Measurements from ENCODE around the gene VN1R4.
A peak's percentile ranks its signal among the peaks of the same experiment; 100 is the strongest.
"Not testable (repeated sequence)": the region's sequence is repeated elsewhere in the genome, so short reads cannot be mapped to it uniquely, and the experiment has no call there.

Gene VN1R4, protein sequence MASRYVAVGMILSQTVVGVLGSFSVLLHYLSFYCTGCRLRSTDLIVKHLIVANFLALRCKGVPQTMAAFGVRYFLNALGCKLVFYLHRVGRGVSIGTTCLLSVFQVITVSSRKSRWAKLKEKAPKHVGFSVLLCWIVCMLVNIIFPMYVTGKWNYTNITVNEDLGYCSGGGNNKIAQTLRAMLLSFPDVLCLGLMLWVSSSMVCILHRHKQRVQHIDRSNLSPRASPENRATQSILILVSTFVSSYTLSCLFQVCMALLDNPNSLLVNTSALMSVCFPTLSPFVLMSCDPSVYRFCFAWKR

DNA sequence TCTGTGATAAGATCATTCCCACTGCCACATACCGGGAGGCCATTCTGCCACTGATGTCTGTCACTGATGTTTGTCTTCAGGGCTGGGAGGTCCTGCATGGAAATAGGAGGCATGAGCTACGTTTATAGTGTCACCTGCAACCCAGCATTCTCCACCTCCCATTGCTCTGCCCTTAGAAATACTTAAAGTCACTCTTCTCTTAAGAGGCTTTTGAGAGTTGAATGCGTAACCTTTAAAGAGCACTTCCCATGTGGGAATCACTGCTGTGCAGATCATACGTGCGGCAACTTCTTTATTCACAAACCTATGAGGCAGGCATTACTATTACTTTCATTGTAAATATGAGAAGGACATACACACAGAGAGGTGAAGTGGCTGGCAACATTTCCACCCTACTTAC is at the start of gene VN1R4:
TSS of gene VN1R4 (minus strand) at position 101 of the 400 bp plus-strand sequence. CDS start at position 43, 58 bp downstream.
- DNase-seq = not testable (repeated sequence)

GRCh38 chr19:53311897-53312296 is 44.4 kb upstream of the VN1R4 start:
- no peak for DNase-seq

DNA sequence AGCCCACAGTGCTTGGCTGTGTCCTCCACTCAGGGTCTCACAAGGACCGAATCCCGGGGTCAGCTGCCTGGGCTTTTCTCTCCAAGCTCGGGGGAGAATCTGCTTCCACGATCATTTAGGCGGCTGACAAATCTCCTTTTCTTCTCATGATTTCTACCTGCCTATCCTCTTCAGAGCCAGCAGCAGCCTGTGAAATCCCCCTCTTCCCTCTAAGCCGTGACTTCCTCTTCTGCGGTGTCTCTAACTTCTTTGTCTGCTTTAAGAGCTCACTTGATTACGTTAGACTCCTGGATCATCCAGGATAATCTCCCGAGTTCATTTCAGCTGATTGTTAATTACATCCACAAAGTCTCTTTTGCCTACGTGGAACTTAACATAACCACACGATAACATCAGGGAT is 43.5 kb upstream of the VN1R4 start:
- DNase-seq = no peak

DNA sequence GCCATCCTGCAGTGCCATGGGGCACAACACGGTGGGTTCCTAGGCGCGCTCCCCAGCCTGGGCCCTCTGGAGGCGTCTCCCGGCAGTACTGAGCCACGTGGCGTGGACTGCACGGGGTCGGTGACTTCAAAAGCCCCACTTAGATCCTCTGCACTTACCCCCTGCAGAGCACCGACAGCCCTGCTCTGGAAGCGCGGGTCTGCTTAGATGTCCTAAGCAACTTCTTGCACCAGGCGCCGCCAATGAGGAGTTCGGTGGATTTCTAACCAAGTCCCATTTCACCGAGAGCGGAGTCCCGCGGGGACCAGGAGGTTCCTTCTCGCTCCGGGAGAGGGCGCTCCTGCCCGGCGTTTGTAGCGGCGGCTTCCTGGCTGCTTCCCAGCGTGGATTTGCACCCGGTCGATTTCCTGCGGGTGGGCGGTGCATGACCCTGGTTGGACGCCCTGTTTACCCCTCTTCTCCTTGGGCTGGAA is 40.9 kb upstream of the VN1R4 start:
- DNase-seq = no peak

DNA sequence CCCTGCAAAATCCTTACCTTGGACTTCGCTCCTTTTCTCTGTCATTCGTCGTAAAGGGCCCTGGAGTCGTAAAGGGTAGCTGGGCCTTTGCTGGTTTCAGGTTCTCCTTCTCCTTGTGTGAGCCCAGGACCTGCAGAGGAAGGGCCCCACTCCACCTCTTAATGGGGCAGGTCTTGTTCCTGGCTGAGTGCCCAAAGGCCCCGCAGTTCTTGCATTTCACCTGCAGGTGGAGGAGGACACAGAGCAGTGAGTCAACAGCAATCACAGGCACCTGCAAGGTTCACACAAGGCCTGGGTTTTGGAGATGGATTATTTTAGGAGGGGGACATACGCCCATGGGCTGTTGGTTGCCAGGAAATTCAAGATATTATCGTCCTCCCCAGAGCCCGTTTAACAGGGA is 33.8 kb upstream of the VN1R4 start:
- not testable (repeated sequence) for DNase-seq

DNA sequence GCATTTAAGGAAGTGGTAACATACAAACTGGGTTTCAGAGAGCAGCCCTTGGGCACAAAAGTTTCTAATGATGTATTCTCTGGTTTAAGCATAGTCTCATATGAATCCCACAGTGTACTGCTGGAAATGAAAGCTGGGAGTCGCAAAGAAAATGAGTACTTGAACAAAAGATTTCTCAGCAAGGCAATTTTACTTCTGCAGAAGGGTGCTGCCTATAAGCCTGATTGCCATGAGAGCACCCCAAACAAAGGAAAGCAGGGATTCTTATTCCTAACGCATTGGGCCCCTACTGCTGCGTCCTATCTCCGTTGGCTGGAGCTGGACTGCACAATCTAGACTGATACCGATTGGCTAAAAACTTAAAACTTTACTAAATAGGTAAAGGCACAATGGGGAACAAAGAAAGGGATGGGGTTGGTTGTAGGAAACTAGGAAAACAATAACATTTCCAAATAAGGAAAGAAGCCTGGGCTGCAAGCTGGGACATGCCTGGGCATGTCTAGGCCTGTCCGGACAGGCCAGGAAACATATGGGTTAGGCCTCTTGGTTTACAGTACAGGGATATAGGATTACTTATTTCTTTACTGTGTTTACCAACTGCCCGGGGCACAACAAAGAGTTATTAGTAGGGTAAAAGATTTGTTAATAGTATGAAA is 27.4 kb upstream of the VN1R4 start:
- DNase-seq = no peak

DNA sequence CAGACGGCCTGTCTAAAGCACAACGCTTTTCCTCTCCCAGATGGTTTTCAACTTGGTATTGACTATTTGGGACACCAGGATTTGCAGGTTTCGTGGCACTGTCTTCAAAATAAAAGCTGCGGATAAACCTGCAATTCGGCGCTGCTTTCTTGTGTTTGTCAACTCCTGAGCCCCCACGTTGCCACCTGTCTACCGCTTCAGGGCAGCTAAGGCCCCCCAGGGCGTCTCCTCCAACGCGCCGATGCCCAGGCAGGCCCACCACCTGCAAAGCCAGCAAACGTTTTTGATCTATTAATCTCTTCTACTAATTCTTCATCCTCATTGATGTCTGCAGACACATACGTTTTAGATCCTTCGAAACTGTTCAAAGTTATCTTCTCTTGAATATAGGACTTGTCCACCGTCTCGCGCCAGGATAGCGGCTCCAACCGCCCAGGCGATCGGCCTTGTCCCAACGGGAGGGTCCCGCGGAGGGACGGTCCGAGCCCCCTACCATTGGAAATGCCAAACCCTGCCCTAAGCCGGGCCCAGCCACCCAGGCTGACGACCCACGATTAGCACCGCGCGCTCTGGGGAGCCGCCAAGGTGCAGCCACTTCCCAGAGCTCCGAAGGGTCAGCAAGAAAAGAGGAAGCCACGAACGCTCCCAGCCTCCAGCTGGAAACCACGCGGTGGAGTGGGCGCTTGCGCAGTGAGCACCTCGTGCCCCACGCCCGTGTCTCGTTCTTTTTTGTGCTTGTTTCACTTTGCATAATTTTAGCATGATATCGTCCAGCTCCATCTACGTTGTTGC is 23.4 kb upstream of the VN1R4 start:
- no peak for DNase-seq

GRCh38 chr19:53285087-53285486 is 17.6 kb upstream of the VN1R4 start:
- DNase-seq = no peak

- not testable (repeated sequence) for DNase-seq
Measured at GRCh38 chr19:53281947-53282346, 14.4 kb upstream of the VN1R4 start.

- no peak for DNase-seq
Measured at GRCh38 chr19:53275480-53275879, 8.0 kb upstream of the VN1R4 start.

DNA sequence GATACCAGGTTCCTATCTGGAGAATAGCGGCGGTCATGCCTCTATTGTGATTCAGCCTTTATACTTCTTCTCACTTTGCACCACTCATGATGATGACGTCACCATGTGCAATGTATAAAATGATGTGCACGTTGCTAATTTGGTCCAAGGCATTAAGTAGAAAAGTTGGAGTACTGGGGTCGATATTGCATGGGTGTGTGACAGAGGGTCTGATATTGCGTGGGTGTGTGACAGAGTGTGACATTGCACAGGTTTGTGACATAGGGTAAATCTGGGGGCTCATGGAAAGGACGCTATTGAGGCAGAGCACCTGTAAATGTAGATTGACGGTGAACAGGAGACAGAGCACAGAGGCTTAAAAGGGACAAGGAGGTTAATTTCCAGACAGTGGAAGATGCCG is 4.5 kb upstream of the VN1R4 start:
- DNase-seq = no peak

GRCh38 chr19:53269861-53270260 is 2.3 kb upstream of the VN1R4 start:
- not testable (repeated sequence) for DNase-seq

DNA sequence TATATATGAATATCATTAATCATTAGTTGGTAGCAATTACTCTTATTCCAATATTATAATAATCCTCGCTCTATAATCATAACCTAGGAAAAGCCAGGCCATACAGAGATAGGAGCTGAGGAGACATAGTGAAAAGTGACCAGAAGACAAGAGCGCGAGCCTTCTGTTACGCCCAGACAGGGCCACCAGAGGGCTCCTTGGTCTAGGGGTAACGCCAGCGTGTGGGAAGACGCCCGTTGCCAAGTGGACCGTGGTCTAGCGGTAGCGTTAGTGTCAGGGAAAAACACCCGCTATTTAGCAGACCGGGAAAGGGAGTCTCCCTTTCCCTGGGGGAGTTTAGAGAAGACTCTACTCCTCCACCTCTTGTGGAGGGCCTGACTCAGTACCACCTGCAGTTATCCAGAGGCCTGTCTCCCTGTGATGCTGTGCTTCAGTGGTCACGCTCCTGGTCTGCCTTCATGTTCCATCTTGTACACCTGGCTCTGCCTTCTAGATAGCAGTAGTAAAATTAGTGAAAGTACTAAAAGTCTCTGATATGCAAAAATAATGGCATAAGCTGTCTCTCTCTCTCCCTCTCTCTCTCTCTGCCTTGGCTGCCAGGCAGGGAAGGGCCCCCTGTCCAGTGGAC is 9.7 kb downstream of the VN1R4 start, which contains the start of gene VN1R2:
TSS of gene VN1R2 (plus strand) at position 578 of the 628 bp plus-strand sequence. CDS start 84 bp downstream, outside the sequence.
- not testable (repeated sequence) for DNase-seq

- peak; percentile 77 for DNase-seq
Measured at GRCh38 chr19:53254411-53255341, 12.8 kb downstream of the VN1R4 start, which contains the start of gene ZNF677. ZNF677 (minus strand) TSS chr19:53254873; CDS start chr19:53251550, 3,323 bp downstream.

GRCh38 chr19:53246498-53246897 is 21.0 kb downstream of the VN1R4 start:
- no peak for DNase-seq

DNA sequence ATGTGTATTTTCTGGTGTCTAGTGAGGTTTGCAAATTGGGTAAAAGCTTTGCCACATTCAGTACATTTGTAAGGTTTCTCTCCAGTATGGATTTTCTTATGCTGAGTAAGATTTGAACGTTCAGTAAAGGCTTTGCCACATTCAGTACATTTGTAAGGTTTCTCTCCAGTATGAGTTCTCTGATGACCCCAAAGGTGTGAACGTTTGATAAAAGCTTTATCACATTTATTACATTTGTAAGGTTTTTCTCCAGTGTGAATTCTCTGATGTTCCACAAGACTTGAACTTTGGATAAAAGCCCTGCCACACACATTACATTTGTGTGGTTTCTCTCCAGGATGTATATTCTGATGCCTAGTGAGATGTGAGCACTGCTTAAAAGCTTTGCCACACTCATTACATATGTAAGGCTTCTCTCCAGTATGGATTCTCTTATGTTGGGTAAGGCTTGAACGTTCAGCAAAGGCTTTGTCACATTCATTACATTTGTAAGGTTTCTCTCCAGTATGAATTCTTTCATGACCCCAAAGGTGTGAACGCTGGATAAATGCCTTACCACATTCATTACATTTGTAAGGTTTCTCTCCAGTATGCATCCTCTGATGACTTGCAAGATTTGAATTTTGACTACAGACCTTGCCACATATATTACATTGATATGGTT is 30.3 kb downstream of the VN1R4 start:
- no peak for DNase-seq

DNA sequence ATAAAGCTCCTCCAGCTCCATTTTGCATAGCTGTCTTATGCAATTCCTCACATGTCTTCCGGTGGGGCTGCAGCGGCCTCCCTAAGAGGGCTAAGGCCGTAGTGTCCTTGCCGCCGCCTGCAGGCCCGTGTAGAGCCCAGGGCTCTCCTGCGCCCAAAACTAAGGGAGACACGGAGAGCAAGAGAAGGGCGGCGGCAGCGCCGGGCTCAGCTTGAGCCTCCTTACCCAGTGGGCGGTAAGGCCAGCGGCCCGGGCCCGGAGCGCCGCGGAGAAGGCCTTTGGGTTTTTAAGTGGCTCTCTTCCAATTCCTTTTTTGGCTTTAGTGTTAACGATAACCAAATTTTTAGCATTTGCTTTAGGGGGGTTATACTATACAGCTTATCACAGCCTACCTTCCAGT is 42.9 kb downstream of the VN1R4 start:
- no peak for DNase-seq

DNA sequence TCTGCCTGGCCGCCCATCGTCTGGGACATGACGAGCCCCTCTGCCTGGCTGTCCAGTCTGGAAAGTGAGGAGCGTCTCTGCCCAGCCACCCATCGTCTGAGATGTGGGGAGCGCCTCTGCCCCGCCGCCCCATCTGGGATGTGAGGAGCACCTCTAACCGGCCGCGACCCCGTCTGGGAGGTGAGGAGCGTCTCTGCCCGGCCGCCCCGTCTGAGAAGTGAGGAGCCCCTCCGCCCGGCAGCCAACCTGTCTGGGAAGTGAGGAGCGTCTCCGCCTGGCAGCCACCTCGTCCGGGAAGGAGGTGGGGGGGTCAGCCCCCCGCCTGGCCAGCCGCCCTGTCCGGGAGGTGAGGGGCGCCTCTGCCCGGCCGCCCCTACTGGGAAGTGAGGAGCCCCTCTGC is 44.8 kb downstream of the VN1R4 start:
- not testable (repeated sequence) for DNase-seq

All from activated CD4-positive, CD25-positive, alpha-beta regulatory T cell treated with anti-CD3 and anti-CD28 coated beads, Interleukin-2, amount 50 U/mL, for 72 hours (primary cell).